ENCODE data around the gene AADACL4.
"Not testable (repeated sequence)": the region's sequence is repeated elsewhere in the genome, so short reads cannot be mapped to it uniquely, and the experiment has no call there.

The AADACL4 gene

GRCh38 chr1:12662556-12662955 is 18.7 kb downstream of the AADACL4 start:
- H3K9ac ChIP-seq (ENCODE audit: low read depth, low read length) = no peak overlapping the region
- no peak overlapping the region for H3K4me3 ChIP-seq (ENCODE audit: low read length)
- H3K9me3 ChIP-seq (ENCODE audit: insufficient read depth, low read depth, low read length) = no peaks in the 10 kb centered on the region
- H3K36me3 ChIP-seq (ENCODE audit: insufficient read depth, low read length) = no peaks in the 10 kb centered on the region
- no peaks in the 10 kb centered on the region for H3K4me1 ChIP-seq (ENCODE audit: insufficient read depth, low read length)
- WGBS = 100% methylated on average over 1 of the region's 1 CpG
- no peaks in the 10 kb centered on the region for H3K27me3 ChIP-seq (ENCODE audit: insufficient read depth, low read length)
- no peak overlapping the region for H3K27ac ChIP-seq (ENCODE audit: low read depth, low read length)

GRCh38 chr1:12665511-12665910 is 21.6 kb downstream of the AADACL4 start:
- H3K36me3 ChIP-seq (ENCODE audit: insufficient read depth, low read length) = no peaks in the 10 kb centered on the region
- no peaks in the 10 kb centered on the region for H3K4me1 ChIP-seq (ENCODE audit: insufficient read depth, low read length)
- no peak overlapping the region for H3K4me3 ChIP-seq (ENCODE audit: low read length)

GRCh38 chr1:12666141-12666735 is 22.4 kb downstream of the AADACL4 start:
- WGBS = 95% methylated on average over 15 of the region's 15 CpGs
- Histone ChIP-seq H3K9ac (ENCODE audit: low read depth, low read length) (no peak overlapping the region), H3K4me3 (ENCODE audit: low read length) (no peak overlapping the region)

More at GRCh38 chr1:12665511-12665910, 21.6 kb downstream of the AADACL4 start:
- H3K9me3 ChIP-seq (ENCODE audit: insufficient read depth, low read depth, low read length) = peaks cover 8% of the 10 kb centered on the region
- 89% methylated on average over 4 of the region's 4 CpGs for WGBS
- H3K9ac ChIP-seq (ENCODE audit: low read depth, low read length) = no peak overlapping the region
- H3K27me3 ChIP-seq (ENCODE audit: insufficient read depth, low read length) = no peaks in the 10 kb centered on the region
- no peak overlapping the region for H3K27ac ChIP-seq (ENCODE audit: low read depth, low read length)

GRCh38 chr1:12669529-12670068 is 25.7 kb downstream of the AADACL4 start:
- no peak overlapping the region for H3K27ac ChIP-seq (ENCODE audit: low read depth, low read length)
- H3K9me3 ChIP-seq (ENCODE audit: insufficient read depth, low read depth, low read length) = peaks cover 8% of the 10 kb centered on the region
- no peaks in the 10 kb centered on the region for H3K27me3 ChIP-seq (ENCODE audit: insufficient read depth, low read length)
- WGBS = 94% methylated on average over 3 of the region's 3 CpGs
- no peaks in the 10 kb centered on the region for H3K36me3 ChIP-seq (ENCODE audit: insufficient read depth, low read length)
- no peak overlapping the region for H3K4me3 ChIP-seq (ENCODE audit: low read length)
- H3K4me1 ChIP-seq (ENCODE audit: insufficient read depth, low read length) = no peaks in the 10 kb centered on the region
- no peak overlapping the region for H3K9ac ChIP-seq (ENCODE audit: low read depth, low read length)

More at GRCh38 chr1:12666141-12666735, 22.4 kb downstream of the AADACL4 start:
- Histone ChIP-seq H3K27me3 (ENCODE audit: insufficient read depth, low read length) (no peaks in the 10 kb centered on the region), H3K4me1 (ENCODE audit: insufficient read depth, low read length) (no peaks in the 10 kb centered on the region), H3K9me3 (ENCODE audit: insufficient read depth, low read depth, low read length) (peaks cover 8% of the 10 kb centered on the region), H3K36me3 (ENCODE audit: insufficient read depth, low read length) (no peaks in the 10 kb centered on the region), H3K27ac (ENCODE audit: low read depth, low read length) (no peak overlapping the region)

GRCh38 chr1:12674358-12674757 is 30.5 kb downstream of the AADACL4 start:
- H3K27ac ChIP-seq (ENCODE audit: low read depth, low read length) = no peak overlapping the region
- H3K36me3 ChIP-seq (ENCODE audit: insufficient read depth, low read length) = no peaks in the 10 kb centered on the region
- no peak overlapping the region for H3K9ac ChIP-seq (ENCODE audit: low read depth, low read length)

GRCh38 chr1:12676122-12676521 is 32.2 kb downstream of the AADACL4 start:
- WGBS = 92% methylated on average over 4 of the region's 4 CpGs
- H3K9me3 ChIP-seq (ENCODE audit: insufficient read depth, low read depth, low read length); H3K4me3 ChIP-seq (ENCODE audit: low read length): not testable (repeated sequence)

More at GRCh38 chr1:12674358-12674757, 30.5 kb downstream of the AADACL4 start:
- Histone ChIP-seq H3K4me3 (ENCODE audit: low read length) (no peak overlapping the region), H3K9me3 (ENCODE audit: insufficient read depth, low read depth, low read length) (no peaks in the 10 kb centered on the region), H3K4me1 (ENCODE audit: insufficient read depth, low read length) (no peaks in the 10 kb centered on the region), H3K27me3 (ENCODE audit: insufficient read depth, low read length) (no peaks in the 10 kb centered on the region)

GRCh38 chr1:12677565-12677964 is 33.7 kb downstream of the AADACL4 start:
- Histone ChIP-seq H3K27me3 (ENCODE audit: insufficient read depth, low read length) (no peaks in the 10 kb centered on the region), H3K4me3 (ENCODE audit: low read length) (no peak overlapping the region), H3K4me1 (ENCODE audit: insufficient read depth, low read length) (no peaks in the 10 kb centered on the region), H3K27ac (ENCODE audit: low read depth, low read length) (no peak overlapping the region), H3K36me3 (ENCODE audit: insufficient read depth, low read length) (no peaks in the 10 kb centered on the region), H3K9ac (ENCODE audit: low read depth, low read length) (no peak overlapping the region), H3K9me3 (ENCODE audit: insufficient read depth, low read depth, low read length) (no peaks in the 10 kb centered on the region)
- WGBS = 89% methylated on average over 1 of the region's 1 CpG

More at GRCh38 chr1:12676122-12676521, 32.2 kb downstream of the AADACL4 start:
- not testable (repeated sequence) for H3K27me3 ChIP-seq (ENCODE audit: insufficient read depth, low read length); H3K9ac ChIP-seq (ENCODE audit: low read depth, low read length); H3K27ac ChIP-seq (ENCODE audit: low read depth, low read length); H3K4me1 ChIP-seq (ENCODE audit: insufficient read depth, low read length); H3K36me3 ChIP-seq (ENCODE audit: insufficient read depth, low read length)

- no peak overlapping the region for H3K4me3 ChIP-seq (ENCODE audit: low read length)
- H3K27ac ChIP-seq (ENCODE audit: low read depth, low read length) = no peak overlapping the region
- no peaks in the 10 kb centered on the region for H3K4me1 ChIP-seq (ENCODE audit: insufficient read depth, low read length)
- no peaks in the 10 kb centered on the region for H3K36me3 ChIP-seq (ENCODE audit: insufficient read depth, low read length)
- H3K27me3 ChIP-seq (ENCODE audit: insufficient read depth, low read length) = no peaks in the 10 kb centered on the region
- H3K9me3 ChIP-seq (ENCODE audit: insufficient read depth, low read depth, low read length) = no peaks in the 10 kb centered on the region
- H3K9ac ChIP-seq (ENCODE audit: low read depth, low read length) = no peak overlapping the region
- WGBS = 90% methylated on average over 1 of the region's 2 CpGs
Measured at GRCh38 chr1:12678350-12678749, 34.5 kb downstream of the AADACL4 start.

GRCh38 chr1:12678820-12679219 is 34.9 kb downstream of the AADACL4 start:
- H3K4me3 ChIP-seq (ENCODE audit: low read length) = no peak overlapping the region
- H3K27me3 ChIP-seq (ENCODE audit: insufficient read depth, low read length) = no peaks in the 10 kb centered on the region
- 98% methylated on average over 3 of the region's 3 CpGs for WGBS
- H3K9ac ChIP-seq (ENCODE audit: low read depth, low read length) = no peak overlapping the region
- no peak overlapping the region for H3K27ac ChIP-seq (ENCODE audit: low read depth, low read length)
- no peaks in the 10 kb centered on the region for H3K9me3 ChIP-seq (ENCODE audit: insufficient read depth, low read depth, low read length)
- no peaks in the 10 kb centered on the region for H3K4me1 ChIP-seq (ENCODE audit: insufficient read depth, low read length)
- no peaks in the 10 kb centered on the region for H3K36me3 ChIP-seq (ENCODE audit: insufficient read depth, low read length)

- H3K27me3 ChIP-seq (ENCODE audit: insufficient read depth, low read length) = no peaks in the 10 kb centered on the region
- no peaks in the 10 kb centered on the region for H3K9me3 ChIP-seq (ENCODE audit: insufficient read depth, low read depth, low read length)
- 77% methylated on average over 2 of the region's 2 CpGs for WGBS
- H3K4me3 ChIP-seq (ENCODE audit: low read length) = no peak overlapping the region
- no peaks in the 10 kb centered on the region for H3K4me1 ChIP-seq (ENCODE audit: insufficient read depth, low read length)
- no peak overlapping the region for H3K9ac ChIP-seq (ENCODE audit: low read depth, low read length)
- no peaks in the 10 kb centered on the region for H3K36me3 ChIP-seq (ENCODE audit: insufficient read depth, low read length)
- no peak overlapping the region for H3K27ac ChIP-seq (ENCODE audit: low read depth, low read length)
Measured at GRCh38 chr1:12690156-12690555, 46.3 kb downstream of the AADACL4 start.

GRCh38 chr1:12692967-12693782 is 49.3 kb downstream of the AADACL4 start:
- H3K27ac ChIP-seq (ENCODE audit: low read depth, low read length) = no peak overlapping the region
- no peak overlapping the region for H3K9ac ChIP-seq (ENCODE audit: low read depth, low read length)
- 90% methylated on average over 10 of the region's 10 CpGs for WGBS
- no peak overlapping the region for H3K4me3 ChIP-seq (ENCODE audit: low read length)
- no peaks in the 10 kb centered on the region for H3K27me3 ChIP-seq (ENCODE audit: insufficient read depth, low read length)
- H3K4me1 ChIP-seq (ENCODE audit: insufficient read depth, low read length) = no peaks in the 10 kb centered on the region
- no peaks in the 10 kb centered on the region for H3K9me3 ChIP-seq (ENCODE audit: insufficient read depth, low read depth, low read length)
- H3K36me3 ChIP-seq (ENCODE audit: insufficient read depth, low read length) = no peaks in the 10 kb centered on the region

All from HUES64 (cell line).